ENCODE results near the gene ME3. TPM values are rescaled to one million over a fixed set of nuclear protein-coding genes. Genes with fewer than 3 reads are reported as not detected.

The ME3 gene
- total RNA-seq, 3 donors from 2014 or later (not counting 1 experiment from before 2014, with no cell fraction given), result 5.2 to 7.5 (median 6.9) TPM

DNA sequence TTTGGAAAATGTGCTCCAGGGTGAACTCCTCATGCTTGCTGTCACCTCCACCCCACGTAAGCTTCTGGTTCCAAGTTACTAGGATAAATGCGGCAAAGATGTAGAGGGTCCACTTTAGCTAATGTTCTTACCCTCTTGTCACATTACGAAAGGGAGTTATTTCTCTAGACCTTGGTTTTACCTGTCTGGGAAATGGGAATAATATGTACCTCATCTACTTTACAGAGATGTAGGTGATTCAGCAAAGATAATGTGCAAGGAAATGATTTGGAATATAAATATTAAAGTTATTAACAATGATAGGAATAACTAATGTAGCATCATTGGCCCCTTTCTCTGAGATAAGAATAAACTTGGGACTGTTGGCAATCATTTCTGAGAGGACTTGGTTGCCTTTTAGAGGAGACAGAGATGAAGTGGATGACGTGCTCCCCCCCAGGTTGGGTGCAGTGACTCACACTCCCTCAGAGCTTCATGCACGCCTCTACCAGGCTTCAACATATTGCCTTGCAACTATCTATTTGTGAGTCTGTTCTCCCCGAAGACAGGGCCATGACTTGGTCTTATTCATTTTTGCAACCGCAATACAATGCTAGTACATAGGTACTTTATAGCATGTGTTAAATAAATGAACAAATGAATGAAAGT lies 97.1 kb downstream of the ME3 start:
- Mint-ChIP-seq H3K27ac (no peak overlapping the region), H3K4me3 (no peak overlapping the region), H3K4me1 (peaks cover 0 to 4% of the 10 kb centered on the region in 2 donors), H3K36me3 (no peaks in the 10 kb centered on the region), H3K27me3 (ENCODE audit: low read depth in 2 of 2) (peaks cover 36 to 40% of the 10 kb centered on the region in 2 donors), H3K9me3 (no peaks in the 10 kb centered on the region)
- H3K36me3 ChIP-seq (ENCODE audit: control insufficient read depth, insufficient read depth, low read length), result no peaks in the 10 kb centered on the region
- no peaks in the 10 kb centered on the region for H3K4me1 ChIP-seq (ENCODE audit: control insufficient read depth, insufficient read depth, low read length)
- H3K27me3 ChIP-seq (ENCODE audit: control insufficient read depth, insufficient read depth, low read length), result no peaks in the 10 kb centered on the region
- no peak overlapping the region for H3K27ac ChIP-seq (ENCODE audit: low read length)
- intact Hi-C loops (cut with micrococcal nuclease), result no loop called here
- no peak overlapping the region for H3K4me3 ChIP-seq (ENCODE audit: low read length)
- TF ChIP-seq CTCF (IDR thresholded peaks at IDR 0.05), result no peak
- WGBS (ENCODE audit: insufficient coverage), result 92% methylated on average over 6 of the region's 7 CpGs
- no peak for DNase-seq
- no peaks in the 10 kb centered on the region for H3K9me3 ChIP-seq (ENCODE audit: control insufficient read depth, insufficient read depth, low read length)
- ATAC-seq, result no peak

GRCh38 chr11:86574493-86575207 lies 97.8 kb downstream of the ME3 start:
- intact Hi-C loops (cut with micrococcal nuclease), result no loop called here
- DNase-seq, result no peak
- no peak overlapping the region for H3K4me3 ChIP-seq (ENCODE audit: low read length)
- TF ChIP-seq CTCF (IDR thresholded peaks at IDR 0.05), result no peak
- WGBS (ENCODE audit: insufficient coverage), result 95% methylated on average over 5 of the region's 5 CpGs
- no peak for ATAC-seq
- peaks cover 0 to 4% of the 10 kb centered on the region in 2 donors for H3K4me1 Mint-ChIP-seq
- no peaks in the 10 kb centered on the region for H3K27me3 ChIP-seq (ENCODE audit: control insufficient read depth, insufficient read depth, low read length)
- H3K9me3 ChIP-seq (ENCODE audit: control insufficient read depth, insufficient read depth, low read length), result no peaks in the 10 kb centered on the region
- H3K27ac ChIP-seq (ENCODE audit: low read length), result no peak overlapping the region
- no peak overlapping the region for H3K27ac Mint-ChIP-seq
- H3K27me3 Mint-ChIP-seq (ENCODE audit: low read depth in 2 of 2), result peaks cover 36 to 40% of the 10 kb centered on the region in 2 donors
- H3K4me1 ChIP-seq (ENCODE audit: control insufficient read depth, insufficient read depth, low read length), result no peaks in the 10 kb centered on the region
- H3K9me3 Mint-ChIP-seq, result no peaks in the 10 kb centered on the region
- H3K36me3 ChIP-seq (ENCODE audit: control insufficient read depth, insufficient read depth, low read length), result no peaks in the 10 kb centered on the region
- no peaks in the 10 kb centered on the region for H3K36me3 Mint-ChIP-seq
- no peak overlapping the region for H3K4me3 Mint-ChIP-seq

DNA sequence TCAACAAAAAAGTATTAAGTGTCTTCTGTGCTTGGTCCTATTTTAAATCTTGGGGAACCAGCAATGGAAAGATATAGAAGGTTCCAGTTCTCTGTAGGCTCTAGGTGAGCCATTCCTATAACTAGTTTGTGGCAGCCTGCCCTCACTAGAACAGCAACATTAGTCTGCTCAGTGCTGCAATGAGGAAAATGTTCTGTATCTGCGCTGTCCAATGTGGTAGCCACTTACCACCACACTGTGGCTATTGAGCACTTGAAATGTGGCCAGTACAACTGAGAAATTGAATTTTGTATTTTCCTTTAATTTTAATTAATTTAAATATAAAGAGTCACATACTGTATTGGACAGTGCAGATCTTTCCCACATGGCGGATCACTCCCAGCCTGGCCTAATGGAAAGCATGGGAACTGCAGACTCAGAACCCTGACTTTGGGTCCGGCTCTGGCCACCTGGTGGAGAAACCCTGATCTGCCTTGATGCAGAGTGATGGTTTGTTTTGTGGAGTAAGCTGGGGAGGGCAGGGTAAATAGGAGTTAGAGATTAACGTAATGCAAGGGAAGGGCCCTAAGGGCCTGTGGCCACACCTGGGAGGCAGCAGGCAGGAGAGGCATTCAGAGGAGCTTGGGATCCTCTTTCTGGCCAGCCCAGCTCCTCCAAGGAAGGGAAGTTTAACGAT lies 101.0 kb downstream of the ME3 start:
- Histone ChIP-seq H3K27ac (ENCODE audit: low read length) (no peak overlapping the region), H3K4me1 (ENCODE audit: control insufficient read depth, insufficient read depth, low read length) (no peaks in the 10 kb centered on the region), H3K9me3 (ENCODE audit: control insufficient read depth, insufficient read depth, low read length) (no peaks in the 10 kb centered on the region), H3K36me3 (ENCODE audit: control insufficient read depth, insufficient read depth, low read length) (no peaks in the 10 kb centered on the region), H3K27me3 (ENCODE audit: control insufficient read depth, insufficient read depth, low read length) (no peaks in the 10 kb centered on the region), H3K4me3 (ENCODE audit: low read length) (no peak overlapping the region)
- ATAC-seq, result no peak
- H3K4me1 Mint-ChIP-seq, result peaks cover 0 to 4% of the 10 kb centered on the region in 2 donors
- no peak overlapping the region for H3K4me3 Mint-ChIP-seq
- no peak for DNase-seq
- 95% methylated on average over 5 of the region's 5 CpGs for WGBS (ENCODE audit: insufficient coverage)
- no peak for TF ChIP-seq CTCF (IDR thresholded peaks at IDR 0.05)
- no peak overlapping the region for H3K27ac Mint-ChIP-seq
- peaks cover 29 to 32% of the 10 kb centered on the region in 2 donors for H3K27me3 Mint-ChIP-seq (ENCODE audit: low read depth in 2 of 2)
- no peaks in the 10 kb centered on the region for H3K9me3 Mint-ChIP-seq
- intact Hi-C loops (cut with micrococcal nuclease), result loop anchor here (1.0 kb wide), 1 partner anchor 115 kb away; no protein-coding TSS in a partner anchor
- no peaks in the 10 kb centered on the region for H3K36me3 Mint-ChIP-seq
